ENCODE results near the gene S1PR2. TPM values are rescaled to one million over a fixed set of nuclear protein-coding genes. Genes with fewer than 3 reads are reported as not detected.

The S1PR2 gene
- total and polyA plus RNA-seq, 9 of the 15 experiments (the other 6 are each of a cell fraction or from before 2014, with no cell fraction given) = 1.5 to 3.9 (median 2.0) TPM

- TF ChIP-seq ATF6 (CRISPR knock-in tag; IDR thresholded peaks at IDR 0.05) (no peak), RFX7 (CRISPR knock-in tag; IDR thresholded peaks at IDR 0.05) (no peak), ZNF263 (CRISPR knock-in tag; IDR thresholded peaks at IDR 0.05; ENCODE audit: borderline replicate concordance) (no peak), NFYB (IDR thresholded peaks at IDR 0.05; ENCODE audit: extremely low read depth, insufficient read length) (peak; percentile 83), RBFOX2 (IDR thresholded peaks at IDR 0.05; ENCODE audit: low read depth, low read length) (peak; percentile 24; the same call in 1 of the 2 replicates), CTCF (IDR thresholded peaks at IDR 0.05 in 2 of 3, conservative IDR thresholded peaks at IDR 0.05 in 1 of 3; ENCODE audit: insufficient read depth in 2 of 3, low read depth in 1 of 3, low read length in 3 of 3) (peak in 1 of 3 experiments; percentile 23; a peak in 1 of 6 replicates), STAT5A (IDR thresholded peaks at IDR 0.05; ENCODE audit: borderline replicate concordance, low read length) (no peak), ZHX1 (conservative IDR thresholded peaks at IDR 0.05; ENCODE audit: low read length) (no peak), RBM25 (IDR thresholded peaks at IDR 0.05; ENCODE audit: low read depth, low read length, severe bottlenecking) (peak; percentile 39), CBFB (CRISPR knock-in tag; IDR thresholded peaks at IDR 0.05) (no peak), MBD2 (IDR thresholded peaks at IDR 0.05; ENCODE audit: borderline replicate concordance, low read depth) (0 out of 2 replicates have a peak, but pooled peaks have one; percentile 40), ARID2 (IDR thresholded peaks at IDR 0.05) (no peak), ZNF280A (IDR thresholded peaks at IDR 0.05; ENCODE audit: low read depth, partially characterized antibody) (no peak), GTF2A2 (tag; IDR thresholded peaks at IDR 0.05) (no peak), POLR3A (IDR thresholded peaks at IDR 0.05; ENCODE audit: borderline replicate concordance, extremely low read depth, insufficient read depth, insufficient read length) (no peak)
Observed at GRCh38 chr19:10227026-10227971, 3.8 kb downstream of the S1PR2 start (continued).

Data from K562 (cell line).